Gastroesophageal sphincter (tissue), 4 donors: ENCODE results near the gene SLC30A7. TPM values are rescaled to one million over a fixed set of nuclear protein-coding genes. Genes with fewer than 3 reads are reported as not detected.

Experiments used
- ATAC-seq: fragments of 150-250 bp; one replicate; pipeline ENCODE4 v1.9.1; 2016; ENCODE audit warnings: mild to moderate bottlenecking, moderate library complexity
- H3K27ac ChIP-seq, 4 donors: fragments of 200-600 bp; sonication (generic) in 3 of 4; 1 replicate in 3 of 4; 2 replicates in 1 of 4; pipeline ENCODE4 v1.5.1; 2016 to 2019
- H3K27me3 ChIP-seq: fragments of 200-600 bp; sonication (generic); one replicate; pipeline ENCODE4 v1.5.1; 2019
- H3K36me3 ChIP-seq, 2 donors: fragments of 200-600 bp; sonication (generic); one replicate each; pipeline ENCODE4 v1.5.1; 2019; ENCODE audit warnings: control low read depth in 1 of 2
- H3K4me1 ChIP-seq, 3 donors: fragments of 200-600 bp; sonication (generic); 1 replicate in 2 of 3; 2 replicates in 1 of 3; pipeline ENCODE4 v1.5.1; 2016 to 2019; ENCODE audit warnings: control low read depth in 2 of 3
- H3K4me3 ChIP-seq, 2 donors: fragments of 200-600 bp; sonication (generic); one replicate each; pipeline ENCODE4 v1.5.1; 2019; ENCODE audit warnings: mild to moderate bottlenecking in 1 of 2, moderate library complexity in 1 of 2
- H3K9me3 ChIP-seq, 3 donors: fragments of 200-600 bp; sonication (generic); one replicate each; pipeline ENCODE4 v1.5.1; 2017 to 2019; ENCODE audit warnings: control low read depth in 2 of 3
- CTCF ChIP-seq, 4 experiments: fragments of 200-600 bp in 2 of 4; fragments of 450-650 bp in 2 of 4; sonication (generic) in 1 of 4; IDR thresholded peaks; one replicate each; pipeline ENCODE4 v1.5.1; 2017 to 2019; ENCODE audit warnings: antibody characterized with exemption in 4 of 4, mild to moderate bottlenecking in 2 of 4, moderate library complexity in 2 of 4
- EP300 ChIP-seq: sonication (generic); formaldehyde crosslinking; IDR thresholded peaks from one replicate; pipeline ENCODE4 v1.6.1; 2017; ENCODE audit warnings: antibody characterized with exemption, mild to moderate bottlenecking
- POLR2A ChIP-seq, 2 donors: fragments of 450-650 bp; IDR thresholded peaks; one replicate each; pipeline ENCODE4 v1.6.1; 2017; ENCODE audit warnings: antibody characterized with exemption in 2 of 2, mild to moderate bottlenecking in 2 of 2, moderate library complexity in 1 of 2
- POLR2AphosphoS5 ChIP-seq: sonication (generic); formaldehyde crosslinking; IDR thresholded peaks from one replicate; pipeline ENCODE4 v1.6.1; 2017; ENCODE audit warnings: antibody characterized with exemption
- WGBS, 2 donors: methylation state at CpG; one replicate each; pipeline ENCODE4 v1.1.5; 2018; ENCODE audit warnings: low coverage in 1 of 2; 5-methylcytosine and 5-hydroxymethylcytosine counted together
- total RNA-seq, 4 donors: library from RNA; depleted of rRNA; stranded (reverse); fragments of >200 nt; gene quantifications; one replicate each; pipeline ENCODE4 v1.1.0, GENCODE V29; 2016

The SLC30A7 gene
- total RNA-seq, 4 donors from 2014 or later = 11.2 to 19.8 (median 17.1) TPM

DNA sequence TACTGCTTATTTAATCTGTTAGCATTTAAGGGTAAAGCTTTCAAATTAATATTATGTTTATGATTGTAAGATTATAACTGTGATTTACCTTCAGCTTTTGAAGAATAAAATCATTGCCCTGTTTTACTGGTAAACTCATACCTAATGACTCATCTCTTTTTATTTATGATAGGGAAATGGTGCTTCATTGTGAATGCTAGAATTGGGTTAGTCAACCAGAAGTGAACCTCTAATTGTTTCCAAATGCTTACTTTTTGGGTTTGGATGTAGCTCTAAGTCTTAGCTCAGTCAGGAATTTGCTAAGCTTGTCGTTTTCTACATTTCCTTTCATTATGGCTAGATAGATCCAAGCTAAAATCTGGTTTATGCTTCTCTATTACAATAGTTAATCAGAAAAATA, 59.4 kb downstream of the SLC30A7 start:
- no peak overlapping the region for H3K4me3 ChIP-seq
- WGBS, 2 donors = 33 to 47% methylated on average over 1 of the region's 1 CpG
- H3K27ac ChIP-seq = no peak overlapping the region
- H3K4me1 ChIP-seq = peaks cover 0 to 33% (median 0%) of the 10 kb centered on the region in 3 donors
- no peak for ATAC-seq
- H3K36me3 ChIP-seq = peaks cover 0 to 4% of the 10 kb centered on the region in 2 donors
- no peaks in the 10 kb centered on the region for H3K9me3 ChIP-seq
- no peaks in the 10 kb centered on the region for H3K27me3 ChIP-seq
- TF ChIP-seq POLR2AphosphoS5 (no peak), EP300 (no peak), POLR2A (IDR thresholded peaks at IDR 0.05) (no peak), CTCF (IDR thresholded peaks at IDR 0.05) (no peak)

DNA sequence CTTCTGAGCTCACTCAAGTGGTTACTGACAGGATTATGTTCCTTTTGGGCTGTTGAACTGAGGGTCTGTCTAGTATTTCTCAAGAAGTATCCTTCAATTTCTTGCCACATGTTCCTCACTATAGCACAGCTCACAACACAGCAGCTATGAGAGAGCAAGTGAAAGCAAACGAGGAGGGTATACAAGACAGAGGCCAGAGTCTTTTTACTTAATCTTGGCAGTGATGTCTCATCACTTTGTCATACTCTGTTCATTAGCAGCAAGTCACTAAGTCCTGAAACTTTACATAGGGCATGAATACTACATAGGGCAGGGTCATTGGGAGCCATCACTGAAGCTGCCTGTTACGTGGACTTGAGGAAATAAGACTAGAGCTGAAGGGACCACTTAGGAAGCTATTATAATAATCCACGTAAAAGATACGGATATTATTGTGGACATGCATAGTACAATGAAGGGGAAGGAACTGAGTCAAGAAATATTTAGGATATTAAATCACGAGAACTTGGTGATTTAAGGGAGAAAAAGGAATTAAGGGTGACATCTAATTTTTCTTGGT, 63.7 kb downstream of the SLC30A7 start:
- Histone ChIP-seq H3K4me3 (no peak overlapping the region), H3K9me3 (no peaks in the 10 kb centered on the region), H3K27ac (no peak overlapping the region), H3K36me3 (peaks cover 0 to 16% of the 10 kb centered on the region in 2 donors), H3K4me1 (peaks cover 0 to 10% (median 0%) of the 10 kb centered on the region in 3 donors), H3K27me3 (no peaks in the 10 kb centered on the region)
- no peak for ATAC-seq
- TF ChIP-seq CTCF (IDR thresholded peaks at IDR 0.05) = no peak
- TF ChIP-seq EP300 = no peak
- TF ChIP-seq POLR2A (IDR thresholded peaks at IDR 0.05) = no peak
- no peak for TF ChIP-seq POLR2AphosphoS5
- 80 to 89% methylated on average over 5 of the region's 5 CpGs for WGBS, 2 donors

- Histone ChIP-seq H3K36me3 (peaks cover 0 to 17% of the 10 kb centered on the region in 2 donors), H3K9me3 (no peaks in the 10 kb centered on the region), H3K27ac (no peak overlapping the region), H3K4me1 (peaks cover 0 to 8% (median 0%) of the 10 kb centered on the region in 3 donors), H3K27me3 (no peaks in the 10 kb centered on the region), H3K4me3 (no peak overlapping the region)
- 61 to 100% methylated on average over 1 of the region's 1 CpG for WGBS, 2 donors
- TF ChIP-seq EP300 (no peak), CTCF (IDR thresholded peaks at IDR 0.05) (no peak), POLR2AphosphoS5 (no peak), POLR2A (IDR thresholded peaks at IDR 0.05) (no peak)
- no peak for ATAC-seq
Observed at GRCh38 chr1:100960098-100960497, 64.2 kb downstream of the SLC30A7 start.

DNA sequence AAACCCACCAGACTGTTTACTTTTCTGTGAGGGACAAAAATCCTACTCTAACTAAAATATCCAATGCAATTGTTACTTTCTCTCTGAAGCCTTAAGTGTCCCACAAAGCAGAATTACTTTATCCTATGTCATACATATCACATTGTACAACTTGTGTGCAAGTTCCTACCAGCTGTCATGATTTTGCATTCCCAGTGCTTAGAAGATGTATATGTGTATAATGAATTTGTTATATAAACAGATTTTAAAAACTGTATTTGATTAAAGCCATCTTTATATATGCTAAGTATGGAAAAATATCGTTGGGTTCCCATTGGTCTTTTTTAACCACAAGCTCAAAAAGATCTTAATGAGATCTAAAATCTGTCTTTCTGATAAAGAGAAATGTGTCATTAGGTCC, 72.7 kb downstream of the SLC30A7 start:
- WGBS, 2 donors = 58 to 64% methylated on average over 1 of the region's 1 CpG
- Histone ChIP-seq H3K27me3 (no peaks in the 10 kb centered on the region), H3K9me3 (no peaks in the 10 kb centered on the region), H3K4me1 (no peaks in the 10 kb centered on the region), H3K36me3 (peaks cover 0 to 29% of the 10 kb centered on the region in 2 donors), H3K4me3 (no peak overlapping the region), H3K27ac (no peak overlapping the region)
- TF ChIP-seq EP300 (no peak), POLR2A (IDR thresholded peaks at IDR 0.05) (no peak), POLR2AphosphoS5 (no peak), CTCF (IDR thresholded peaks at IDR 0.05) (no peak)
- ATAC-seq = no peak

- 67 to 80% methylated on average over 2 of the region's 2 CpGs for WGBS, 2 donors
- no peak overlapping the region for H3K27ac ChIP-seq
- no peak for ATAC-seq
Observed at GRCh38 chr1:100969327-100969726, 73.4 kb downstream of the SLC30A7 start.

More at GRCh38 chr1:100969327-100969726, 73.4 kb downstream of the SLC30A7 start:
- H3K4me3 ChIP-seq = no peak overlapping the region
- no peaks in the 10 kb centered on the region for H3K27me3 ChIP-seq
- H3K9me3 ChIP-seq = no peaks in the 10 kb centered on the region
- H3K36me3 ChIP-seq = peaks cover 0 to 28% of the 10 kb centered on the region in 2 donors
- TF ChIP-seq EP300 (no peak), CTCF (IDR thresholded peaks at IDR 0.05) (no peak), POLR2AphosphoS5 (no peak), POLR2A (IDR thresholded peaks at IDR 0.05) (no peak)
- no peaks in the 10 kb centered on the region for H3K4me1 ChIP-seq
